K562 (cell line): ENCODE results near the gene NUDT22. TPM values are rescaled to one million over a fixed set of nuclear protein-coding genes. Genes with fewer than 3 reads are reported as not detected.

Experiments
- ELF1 ChIP-seq: fragments of 200-800 bp; sonication (Bioruptor generic); IDR thresholded peaks from 2 replicates; pipeline ENCODE4 v1.6.1; 2016; ENCODE audit warnings: missing genetic modification characterization, missing compliant biosample characterization
- EWSR1 ChIP-seq: fragments of 450-650 bp; IDR thresholded peaks from 2 replicates; pipeline ENCODE4 v1.6.1; 2018; ENCODE audit warnings: borderline replicate concordance, mild to moderate bottlenecking, low read depth, moderate library complexity; ENCODE audit not compliant: partially characterized antibody
- FIP1L1 ChIP-seq: fragments of 200-400 bp; formaldehyde crosslinking; IDR thresholded peaks from 2 replicates; pipeline ENCODE4 v1.6.1; 2018; ENCODE audit warnings: mild to moderate bottlenecking, low read depth, low read length; ENCODE audit not compliant: poor library complexity, severe bottlenecking
- KAT7 ChIP-seq: sonication (generic); formaldehyde crosslinking; IDR thresholded peaks from 2 replicates; pipeline ENCODE4 v1.8.0; 2022; ENCODE audit warnings: missing genetic modification reagents, mild to moderate bottlenecking, borderline replicate concordance
- LEF1 ChIP-seq: fragments of 450-650 bp; IDR thresholded peaks from 2 replicates; pipeline ENCODE4 v1.6.1; 2016; ENCODE audit warnings: mild to moderate bottlenecking
- PHTF2 ChIP-seq: fragments of 250-450 bp; sonication (Bioruptor Pico); IDR thresholded peaks from 2 replicates; pipeline ENCODE4 v1.5.0; 2021; ENCODE audit warnings: mild to moderate bottlenecking
- PML ChIP-seq: IDR thresholded peaks from 2 replicates; pipeline ENCODE4 v1.6.1; 2012; ENCODE audit warnings: low read length, inconsistent platforms
- RBBP5 ChIP-seq: fragments of 200-600 bp; sonication (generic); IDR thresholded peaks from 2 replicates; pipeline ENCODE4 v1.6.1; 2012; ENCODE audit warnings: borderline replicate concordance, mild to moderate bottlenecking, low read length, control low read depth, inconsistent platforms; ENCODE audit not compliant: insufficient read depth, poor library complexity, severe bottlenecking
- SAP30 ChIP-seq: fragments of 200-600 bp; sonication (generic); IDR thresholded peaks from 2 replicates; pipeline ENCODE4 v1.6.1; 2012; ENCODE audit warnings: borderline replicate concordance, low read depth, mild to moderate bottlenecking, moderate library complexity, low read length, control low read depth, inconsistent platforms; ENCODE audit not compliant: insufficient read depth, poor library complexity, severe bottlenecking
- SETDB1 ChIP-seq: IDR thresholded peaks from one replicate; pipeline ENCODE4 v1.6.1; 2012; ENCODE audit warnings: low read length, control low read depth, inconsistent platforms
- STAT5A ChIP-seq: IDR thresholded peaks from 2 replicates; pipeline ENCODE4 v1.6.1; 2012; ENCODE audit warnings: low read length, inconsistent platforms, borderline replicate concordance
- TCF3 ChIP-seq: sonication (generic); formaldehyde crosslinking; IDR thresholded peaks from 2 replicates; pipeline ENCODE4 v1.4.0; 2020; ENCODE audit warnings: mild to moderate bottlenecking, missing genetic modification reagents
- ZNF282 ChIP-seq: sonication (generic); formaldehyde crosslinking; IDR thresholded peaks from 2 replicates; pipeline ENCODE4 v1.8.1; 2023; ENCODE audit warnings: missing genetic modification reagents
- ZNF79 ChIP-seq: fragments of 250-450 bp; sonication (Bioruptor Pico); IDR thresholded peaks from 2 replicates; pipeline ENCODE4 v1.4.0; 2020; ENCODE audit warnings: low read depth, mild to moderate bottlenecking, moderate library complexity
- polyA plus RNA-seq, 8 experiments: library from polyadenylated mRNA; depleted of rRNA in 4 of 8; stranded (reverse) in 5 of 8; unstranded in 3 of 8; fragments of >200 nt; fragmentation: Nextera tagmentation in 2 of 8; fragmentation: Illumina TruSeq in 1 of 8; extraction: Ambion mirVana in 2 of 8; extraction: Trizol in 1 of 8; gene quantifications; 2 replicates each; pipeline versions ENCODE4 v1.2.1 to v1.2.3, GENCODE V29; 2011 to 2014; ENCODE audit warnings: inconsistent platforms in 1 of 8, missing spikeins in 1 of 8
- total RNA-seq, 7 experiments: library from RNA; depleted of rRNA in 6 of 7; stranded (reverse); fragments of >200 nt in 6 of 7; fragmentation: Illumina TruSeq in 2 of 7; extraction: Trizol in 2 of 7; gene quantifications; 2 replicates each; pipeline versions ENCODE4 v1.2.1 to v1.2.3, GENCODE V29; 2011 to 2021; ENCODE audit warnings: low replicate concordance in 1 of 7
- TF ChIP-seq, protein P1 (sequence below), 2 experiments: fragments of 450-650 bp; formaldehyde crosslinking in 1 of 2; IDR thresholded peaks; 2 replicates each; pipeline versions ENCODE4 v1.4.0 to v1.6.1; 2014 to 2020; ENCODE audit warnings: mild to moderate bottlenecking in 2 of 2, borderline replicate concordance in 1 of 2, low read depth in 1 of 2
- TF ChIP-seq, protein P2 (sequence below): fragments of 450-650 bp; formaldehyde crosslinking; IDR thresholded peaks from 2 replicates; pipeline ENCODE4 v1.4.0; 2022; ENCODE audit warnings: missing genetic modification characterization
- TF ChIP-seq, protein P3 (sequence below): sonication (generic); formaldehyde crosslinking; IDR thresholded peaks from 2 replicates; pipeline ENCODE4 v1.8.1; 2023; ENCODE audit warnings: mild to moderate bottlenecking, missing genetic modification reagents

Gene NUDT22
- total and polyA plus RNA-seq, 9 of the 15 experiments (the other 6 are each of a cell fraction or from before 2014, with no cell fraction given), result 6.3 to 92.6 (median 37.4) TPM

DNA sequence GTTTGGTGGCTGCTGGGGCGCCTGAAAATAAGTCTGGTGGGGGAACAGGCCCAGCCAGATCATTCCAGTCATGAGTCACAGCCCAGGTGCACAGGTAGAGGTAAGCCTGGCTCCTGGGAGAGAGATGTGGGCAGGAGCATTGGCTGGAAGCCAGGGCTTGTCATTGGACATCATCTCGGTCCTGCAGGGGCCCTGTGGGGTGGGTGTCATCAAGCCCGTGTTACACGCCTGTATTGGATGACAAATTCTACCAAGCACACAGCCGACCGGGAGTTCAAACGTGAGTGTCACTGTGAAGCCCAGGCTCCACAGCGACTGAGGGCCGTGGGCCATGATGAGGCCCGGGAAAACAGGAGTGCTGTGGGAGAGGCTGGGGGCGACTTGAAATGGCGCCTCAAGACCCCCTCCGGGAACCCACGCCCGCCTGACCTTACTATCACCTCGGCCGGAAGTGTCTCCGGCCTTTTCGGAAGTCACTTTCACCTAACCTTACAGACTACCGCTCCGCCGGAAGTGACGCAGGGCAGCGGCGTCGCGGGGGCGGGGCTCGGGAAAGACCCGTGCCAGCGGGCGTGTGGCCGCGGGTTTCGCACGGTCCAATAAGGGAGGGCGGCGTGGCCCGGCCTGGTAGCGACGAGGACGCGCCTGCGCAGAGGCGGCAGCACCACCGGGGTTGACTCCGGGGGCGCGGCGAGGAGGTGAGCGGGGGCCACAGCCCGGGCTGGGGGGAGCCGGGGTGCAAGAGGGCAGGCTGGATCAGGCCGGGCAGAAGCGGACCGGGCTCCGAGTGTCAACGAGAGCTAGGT, 14.6 kb downstream of the NUDT22 start, which contains the start of gene FKBP2 (continued):
- TF ChIP-seq ZNF79 (CRISPR knock-in tag) (no peak), SETDB1 (no peak), RBBP5 (no peak), FIP1L1 (no peak), STAT5A (no peak), TCF3 (CRISPR knock-in tag) (no peak; the same call in 1 of the 2 replicates), PHTF2 (CRISPR knock-in tag) (peak; percentile 75), LEF1 (0 out of 2 replicates have a peak, but pooled peaks have one; percentile 43), SAP30 (peak; percentile 65), KAT7 (CRISPR knock-in tag) (no peak), ZNF282 (CRISPR knock-in tag) (no peak), PML (peak; percentile 89), ELF1 (peak; percentile 76), EWSR1 (no peak)
- TF ChIP-seq, protein P1, sequence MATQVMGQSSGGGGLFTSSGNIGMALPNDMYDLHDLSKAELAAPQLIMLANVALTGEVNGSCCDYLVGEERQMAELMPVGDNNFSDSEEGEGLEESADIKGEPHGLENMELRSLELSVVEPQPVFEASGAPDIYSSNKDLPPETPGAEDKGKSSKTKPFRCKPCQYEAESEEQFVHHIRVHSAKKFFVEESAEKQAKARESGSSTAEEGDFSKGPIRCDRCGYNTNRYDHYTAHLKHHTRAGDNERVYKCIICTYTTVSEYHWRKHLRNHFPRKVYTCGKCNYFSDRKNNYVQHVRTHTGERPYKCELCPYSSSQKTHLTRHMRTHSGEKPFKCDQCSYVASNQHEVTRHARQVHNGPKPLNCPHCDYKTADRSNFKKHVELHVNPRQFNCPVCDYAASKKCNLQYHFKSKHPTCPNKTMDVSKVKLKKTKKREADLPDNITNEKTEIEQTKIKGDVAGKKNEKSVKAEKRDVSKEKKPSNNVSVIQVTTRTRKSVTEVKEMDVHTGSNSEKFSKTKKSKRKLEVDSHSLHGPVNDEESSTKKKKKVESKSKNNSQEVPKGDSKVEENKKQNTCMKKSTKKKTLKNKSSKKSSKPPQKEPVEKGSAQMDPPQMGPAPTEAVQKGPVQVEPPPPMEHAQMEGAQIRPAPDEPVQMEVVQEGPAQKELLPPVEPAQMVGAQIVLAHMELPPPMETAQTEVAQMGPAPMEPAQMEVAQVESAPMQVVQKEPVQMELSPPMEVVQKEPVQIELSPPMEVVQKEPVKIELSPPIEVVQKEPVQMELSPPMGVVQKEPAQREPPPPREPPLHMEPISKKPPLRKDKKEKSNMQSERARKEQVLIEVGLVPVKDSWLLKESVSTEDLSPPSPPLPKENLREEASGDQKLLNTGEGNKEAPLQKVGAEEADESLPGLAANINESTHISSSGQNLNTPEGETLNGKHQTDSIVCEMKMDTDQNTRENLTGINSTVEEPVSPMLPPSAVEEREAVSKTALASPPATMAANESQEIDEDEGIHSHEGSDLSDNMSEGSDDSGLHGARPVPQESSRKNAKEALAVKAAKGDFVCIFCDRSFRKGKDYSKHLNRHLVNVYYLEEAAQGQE (IDR thresholded peaks at IDR 0.05; ENCODE audit: borderline replicate concordance), result peak; percentile 88
- TF ChIP-seq, protein P1 (CRISPR knock-in tag; IDR thresholded peaks at IDR 0.05; ENCODE audit: low read depth), result peak; percentile 71
- TF ChIP-seq, protein P2, sequence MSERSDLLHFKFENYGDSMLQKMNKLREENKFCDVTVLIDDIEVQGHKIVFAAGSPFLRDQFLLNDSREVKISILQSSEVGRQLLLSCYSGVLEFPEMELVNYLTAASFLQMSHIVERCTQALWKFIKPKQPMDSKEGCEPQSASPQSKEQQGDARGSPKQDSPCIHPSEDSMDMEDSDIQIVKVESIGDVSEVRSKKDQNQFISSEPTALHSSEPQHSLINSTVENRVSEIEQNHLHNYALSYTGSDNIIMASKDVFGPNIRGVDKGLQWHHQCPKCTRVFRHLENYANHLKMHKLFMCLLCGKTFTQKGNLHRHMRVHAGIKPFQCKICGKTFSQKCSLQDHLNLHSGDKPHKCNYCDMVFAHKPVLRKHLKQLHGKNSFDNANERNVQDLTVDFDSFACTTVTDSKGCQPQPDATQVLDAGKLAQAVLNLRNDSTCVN (CRISPR knock-in tag), result no peak
- TF ChIP-seq, protein P3, sequence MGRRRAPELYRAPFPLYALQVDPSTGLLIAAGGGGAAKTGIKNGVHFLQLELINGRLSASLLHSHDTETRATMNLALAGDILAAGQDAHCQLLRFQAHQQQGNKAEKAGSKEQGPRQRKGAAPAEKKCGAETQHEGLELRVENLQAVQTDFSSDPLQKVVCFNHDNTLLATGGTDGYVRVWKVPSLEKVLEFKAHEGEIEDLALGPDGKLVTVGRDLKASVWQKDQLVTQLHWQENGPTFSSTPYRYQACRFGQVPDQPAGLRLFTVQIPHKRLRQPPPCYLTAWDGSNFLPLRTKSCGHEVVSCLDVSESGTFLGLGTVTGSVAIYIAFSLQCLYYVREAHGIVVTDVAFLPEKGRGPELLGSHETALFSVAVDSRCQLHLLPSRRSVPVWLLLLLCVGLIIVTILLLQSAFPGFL (CRISPR knock-in tag), result no peak
